Chondrocyte (in vitro differentiated cells): ENCODE data around the gene TEF. TPM values are rescaled to one million over a fixed set of nuclear protein-coding genes. Genes with fewer than 3 reads are reported as not detected.
A peak's percentile ranks its signal among the peaks of the same experiment; 100 is the strongest.

ENCODE experiments used
- DNase-seq: peaks from one replicate; pipeline ENCODE4 v3.0.0; 2021; ENCODE audit warnings: mixed read lengths, low spot score
- H3K27ac Mint-ChIP-seq: one replicate; pipeline ENCODE4 v1.8.0; 2021; ENCODE audit warnings: mild to moderate bottlenecking, moderate library complexity, mixed read lengths; ENCODE audit not compliant: unreplicated experiment
- H3K27me3 Mint-ChIP-seq: 2 replicates; pipeline ENCODE4 v1.8.0; 2021; ENCODE audit warnings: low read depth, mixed read lengths
- H3K36me3 Mint-ChIP-seq: 2 replicates; pipeline ENCODE4 v1.8.0; 2021; ENCODE audit warnings: low read depth, mixed read lengths
- H3K4me1 Mint-ChIP-seq: 2 replicates; pipeline ENCODE4 v1.8.0; 2021; ENCODE audit warnings: low read depth, mild to moderate bottlenecking, mixed read lengths
- H3K4me3 Mint-ChIP-seq: one replicate; pipeline ENCODE4 v1.8.0; 2021; ENCODE audit warnings: mild to moderate bottlenecking, moderate library complexity, mixed read lengths; ENCODE audit not compliant: unreplicated experiment
- H3K9me3 Mint-ChIP-seq: 2 replicates; pipeline ENCODE4 v1.8.0; 2021; ENCODE audit warnings: low read depth, mixed read lengths
- CTCF ChIP-seq: fragments of 200-600 bp; sonication (generic); IDR thresholded peaks from 2 replicates; pipeline ENCODE4 v1.5.0; 2021; ENCODE audit warnings: antibody characterized with exemption, mild to moderate bottlenecking, moderate library complexity
- total RNA-seq: library from RNA; stranded (reverse); gene quantifications from 3 replicates; pipeline ENCODE4 v1.2.1, GENCODE V29; 2021

TEF gene
- total RNA-seq, 1 donor from 2014 or later: 3.2 TPM

- DNase-seq: no peak
- no peak for TF ChIP-seq CTCF
- H3K9me3 Mint-ChIP-seq: no peaks in the 10 kb centered on the region
- H3K27me3 Mint-ChIP-seq: no peaks in the 10 kb centered on the region
- no peak overlapping the region for H3K4me3 Mint-ChIP-seq
- H3K27ac Mint-ChIP-seq: no peak overlapping the region
- no peaks in the 10 kb centered on the region for H3K36me3 Mint-ChIP-seq
- H3K4me1 Mint-ChIP-seq: peaks cover 19% of the 10 kb centered on the region
Observed at GRCh38 chr22:41407433-41407832, 25.7 kb downstream of the TEF start.

GRCh38 chr22:41408665-41409064 is 26.9 kb downstream of the TEF start:
- Mint-ChIP-seq H3K4me1 (peaks cover 18% of the 10 kb centered on the region), H3K36me3 (no peaks in the 10 kb centered on the region), H3K9me3 (no peaks in the 10 kb centered on the region), H3K4me3 (no peak overlapping the region), H3K27ac (no peak overlapping the region), H3K27me3 (no peaks in the 10 kb centered on the region)
- TF ChIP-seq CTCF: no peak
- DNase-seq: no peak

DNA sequence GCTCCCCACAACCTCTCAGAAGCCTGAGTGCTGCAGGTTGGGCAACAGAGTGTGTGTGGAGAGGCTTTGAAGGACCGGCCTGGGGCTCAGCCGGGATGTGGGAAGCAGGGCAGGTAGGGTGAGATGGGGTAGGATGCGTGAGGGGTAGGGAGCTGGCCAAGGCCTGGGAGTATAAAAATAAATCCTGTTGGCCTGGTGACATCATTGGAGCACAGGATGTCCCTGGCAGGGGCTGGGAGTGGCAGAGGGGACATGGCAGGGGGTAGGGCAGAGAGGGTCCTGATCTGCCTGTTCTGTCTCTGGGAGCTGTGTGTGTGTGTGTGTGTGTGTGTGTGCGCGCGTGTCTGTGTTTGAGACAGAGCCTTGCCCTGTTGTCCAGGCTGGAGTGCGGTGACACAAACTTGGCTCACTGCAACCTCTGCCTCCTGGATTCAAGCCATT is 28.6 kb downstream of the TEF start:
- peaks cover 25% of the 10 kb centered on the region for H3K4me1 Mint-ChIP-seq
- TF ChIP-seq CTCF: no peak

GRCh38 chr22:41411021-41411851 is 29.5 kb downstream of the TEF start:
- no peak for DNase-seq
- TF ChIP-seq CTCF: no peak
- no peaks in the 10 kb centered on the region for H3K36me3 Mint-ChIP-seq
- peak overlapping the region; percentile 56 for H3K27ac Mint-ChIP-seq
- H3K9me3 Mint-ChIP-seq: no peaks in the 10 kb centered on the region
- H3K4me1 Mint-ChIP-seq: peaks cover 28% of the 10 kb centered on the region
- H3K27me3 Mint-ChIP-seq: no peaks in the 10 kb centered on the region
- no peak overlapping the region for H3K4me3 Mint-ChIP-seq

More for the DNA sequence above, 28.6 kb downstream of the TEF start:
- Mint-ChIP-seq H3K9me3 (no peaks in the 10 kb centered on the region), H3K36me3 (no peaks in the 10 kb centered on the region), H3K27ac (peak overlapping the region; percentile 49), H3K4me3 (no peak overlapping the region), H3K27me3 (no peaks in the 10 kb centered on the region)
- no peak for DNase-seq

- no peak for TF ChIP-seq CTCF
- Mint-ChIP-seq H3K4me1 (peaks cover 39% of the 10 kb centered on the region), H3K9me3 (no peaks in the 10 kb centered on the region), H3K36me3 (no peaks in the 10 kb centered on the region), H3K27me3 (no peaks in the 10 kb centered on the region), H3K4me3 (no peak overlapping the region), H3K27ac (no peak overlapping the region)
- DNase-seq: no peak
Observed at GRCh38 chr22:41415554-41415953, 33.8 kb downstream of the TEF start.
